HL-60 (cell line): ENCODE data around the gene AMFR.

Experiments
- DNase-seq, 2 experiments: peaks; one replicate each; pipeline ENCODE4 v3.0.0-alpha.2; 2010 to 2020; ENCODE audit warnings: low read depth in 1 of 2, low spot score in 1 of 2
- H3K27ac ChIP-seq: fragments of 250-450 bp; sonication (Bioruptor Pico); replicated peaks from 2 replicates; pipeline ENCODE4 v1.5.1; 2020; ENCODE audit warnings: mild to moderate bottlenecking, moderate library complexity
- H3K27me3 ChIP-seq: fragments of 250-450 bp; sonication (Bioruptor Pico); 2 replicates; pipeline ENCODE4 v1.5.1; 2021; ENCODE audit warnings: mild to moderate bottlenecking, moderate library complexity; ENCODE audit not compliant: insufficient read depth, poor library complexity, severe bottlenecking
- H3K4me3 ChIP-seq: replicated peaks from 2 replicates; pipeline ENCODE4 v1.5.1; 2011; ENCODE audit warnings: mild to moderate bottlenecking, control low read depth, low read length; ENCODE audit not compliant: insufficient read depth
- CTCF ChIP-seq: IDR thresholded peaks from one replicate; pipeline ENCODE4 v1.5.1; 2011; ENCODE audit warnings: low read length, control low read depth, inconsistent platforms; ENCODE audit not compliant: insufficient read depth
- GABPA ChIP-seq: IDR thresholded peaks from 2 replicates; pipeline ENCODE4 v1.6.1; 2012; ENCODE audit warnings: low read depth
- POLR2AphosphoS5 ChIP-seq: IDR thresholded peaks from 2 replicates; pipeline ENCODE4 v1.6.1; 2012; ENCODE audit warnings: low read depth
- REST ChIP-seq: IDR thresholded peaks from 2 replicates; pipeline ENCODE4 v1.6.1; 2012; ENCODE audit warnings: low read depth; ENCODE audit not compliant: insufficient replicate concordance
- SPI1 ChIP-seq: IDR thresholded peaks from 2 replicates; pipeline ENCODE4 v1.6.1; 2012; ENCODE audit warnings: low read depth, mild to moderate bottlenecking, borderline replicate concordance

AMFR gene

GRCh38 chr16:56341656-56342399 lies 83.5 kb downstream of the AMFR start:
- no peak for TF ChIP-seq GABPA
- no peak for TF ChIP-seq REST
- TF ChIP-seq POLR2AphosphoS5: no peak
- no peak for TF ChIP-seq CTCF
- TF ChIP-seq SPI1: no peak
- no peaks in the 10 kb centered on the region for H3K27me3 ChIP-seq
- no peak overlapping the region for H3K27ac ChIP-seq
- no peak for DNase-seq
- no peak overlapping the region for H3K4me3 ChIP-seq

- DNase-seq: no peak
- Histone ChIP-seq H3K27me3 (no peaks in the 10 kb centered on the region), H3K27ac (no peak overlapping the region), H3K4me3 (no peak overlapping the region)
- TF ChIP-seq SPI1 (no peak), POLR2AphosphoS5 (no peak), GABPA (no peak), REST (no peak), CTCF (no peak)
Observed at GRCh38 chr16:56340864-56341365, 84.4 kb downstream of the AMFR start.

GRCh38 chr16:56340416-56340815 lies 84.9 kb downstream of the AMFR start:
- no peak overlapping the region for H3K4me3 ChIP-seq
- TF ChIP-seq POLR2AphosphoS5 (no peak), CTCF (no peak), GABPA (no peak), REST (no peak), SPI1 (no peak)
- no peak overlapping the region for H3K27ac ChIP-seq
- no peak for DNase-seq
- no peaks in the 10 kb centered on the region for H3K27me3 ChIP-seq
